Activated naive CD8-positive, alpha-beta T cell treated with anti-CD3 and anti-CD28 coated beads, Interleukin-2, amount 10 ng/mL, durations not matched to agents 7 days and 5 days (primary cell): Measurements from ENCODE around the gene TAF3. TPM values are rescaled to one million over a fixed set of nuclear protein-coding genes. Genes with fewer than 3 reads are reported as not detected.
A peak's percentile ranks its signal among the peaks of the same experiment; 100 is the strongest.
"Not testable (repeated sequence)": the region's sequence is repeated elsewhere in the genome, so short reads cannot be mapped to it uniquely, and the experiment has no call there.

Source experiments
- ATAC-seq: fragments of 150-1000 bp; cut with Tn5 transposase; one replicate; pipeline ENCODE4 v1.10.0; 2021; ENCODE audit warnings: low read depth, moderate library complexity
- POLR2A ChIA-PET: fragments of 350-600 bp; sonication (Branson Sonifier 250); formaldehyde crosslinking; loops from one replicate; lab custom pipeline; 2021; ENCODE audit warnings: antibody characterized with exemption; lab: Charles Lee
- DNase-seq: peaks from one replicate; pipeline ENCODE4 v3.0.0; 2021
- H3K27ac Mint-ChIP-seq: one replicate; pipeline ENCODE4 v1.8.0; 2022; ENCODE audit warnings: mild to moderate bottlenecking, mixed read lengths
- H3K27me3 Mint-ChIP-seq: one replicate; pipeline ENCODE4 v1.8.0; 2022; ENCODE audit warnings: mild to moderate bottlenecking, moderate library complexity, mixed read lengths
- H3K36me3 Mint-ChIP-seq: one replicate; pipeline ENCODE4 v1.8.0; 2021; ENCODE audit warnings: mild to moderate bottlenecking, mixed read lengths
- H3K4me1 Mint-ChIP-seq: one replicate; pipeline ENCODE4 v1.8.0; 2021; ENCODE audit warnings: mixed read lengths
- H3K4me3 Mint-ChIP-seq: one replicate; pipeline ENCODE4 v1.8.0; 2022; ENCODE audit warnings: mild to moderate bottlenecking, moderate library complexity, mixed read lengths
- H3K9me3 Mint-ChIP-seq: one replicate; pipeline ENCODE4 v1.8.0; 2021; ENCODE audit warnings: mixed read lengths
- total RNA-seq, 2 experiments: library from RNA; stranded (reverse); gene quantifications; one replicate each; pipeline ENCODE4 v1.2.3, GENCODE V29; 2021

The TAF3 gene
- total RNA-seq, 2 experiments from 2014 or later: 16.2 to 16.8 TPM

- H3K27me3 Mint-ChIP-seq: no peaks in the 10 kb centered on the region
- no peak overlapping the region for H3K27ac Mint-ChIP-seq
- ATAC-seq (no peak), DNase-seq (no peak)
- no peaks in the 10 kb centered on the region for H3K9me3 Mint-ChIP-seq
- POLR2A ChIA-PET: interaction anchor here (0.6 kb wide), 1 partner anchor 22 kb away, joined by 4 read pairs; no protein-coding TSS in a partner anchor
- H3K4me1 Mint-ChIP-seq: peaks cover 46% of the 10 kb centered on the region
- H3K4me3 Mint-ChIP-seq: no peak overlapping the region
- H3K36me3 Mint-ChIP-seq: peaks cover 26% of the 10 kb centered on the region
Observed at GRCh38 chr10:7794251-7795026, 23.9 kb upstream of the TAF3 start.

- peak overlapping the region; percentile 3 for H3K27ac Mint-ChIP-seq
- ATAC-seq: no peak
- POLR2A ChIA-PET: no interaction called here
- DNase-seq: no peak
- H3K4me1 Mint-ChIP-seq: peaks cover 37% of the 10 kb centered on the region
- H3K36me3 Mint-ChIP-seq: peaks cover 26% of the 10 kb centered on the region
- no peaks in the 10 kb centered on the region for H3K9me3 Mint-ChIP-seq
- no peak overlapping the region for H3K4me3 Mint-ChIP-seq
- no peaks in the 10 kb centered on the region for H3K27me3 Mint-ChIP-seq
Observed at GRCh38 chr10:7795605-7796004, 22.7 kb upstream of the TAF3 start.

DNA sequence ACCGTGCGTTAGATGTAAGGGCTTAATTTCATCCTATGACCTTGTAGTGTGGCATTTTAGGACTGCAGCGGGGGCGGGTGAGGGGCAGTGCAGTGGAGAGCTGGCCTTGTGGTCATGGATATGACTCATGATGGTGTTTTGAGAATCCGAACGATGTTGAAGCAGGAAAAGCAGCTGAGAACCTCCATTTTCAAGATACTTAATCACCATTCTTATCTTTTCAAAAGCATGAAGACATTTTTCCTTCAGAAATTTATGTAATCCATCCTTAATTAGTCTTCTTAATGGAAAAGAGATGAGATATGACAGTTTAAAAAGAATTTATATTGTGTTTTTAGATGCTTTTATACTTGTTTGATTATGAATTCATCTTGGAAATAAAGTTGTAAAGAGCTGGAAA is 20.7 kb upstream of the TAF3 start:
- Mint-ChIP-seq H3K27me3 (no peaks in the 10 kb centered on the region), H3K9me3 (no peaks in the 10 kb centered on the region), H3K36me3 (peaks cover 18% of the 10 kb centered on the region), H3K27ac (peak overlapping the region; percentile 34), H3K4me1 (peaks cover 24% of the 10 kb centered on the region), H3K4me3 (no peak overlapping the region)
- no peak for ATAC-seq
- POLR2A ChIA-PET: interaction anchor here (1.3 kb wide), 1 partner anchor 9 kb away, joined by 5 read pairs; the partner anchor contains the start of genes ATP5F1C and KIN
- no peak for DNase-seq

GRCh38 chr10:7802606-7803005 is 15.7 kb upstream of the TAF3 start:
- Mint-ChIP-seq H3K27me3 (no peaks in the 10 kb centered on the region), H3K36me3 (peaks cover 27% of the 10 kb centered on the region), H3K27ac (no peak overlapping the region), H3K9me3 (no peaks in the 10 kb centered on the region), H3K4me1 (no peaks in the 10 kb centered on the region), H3K4me3 (no peak overlapping the region)
- no peak for ATAC-seq
- DNase-seq: no peak
- POLR2A ChIA-PET: interaction anchor here (1.1 kb wide), 1 partner anchor 14 kb away, joined by 3 read pairs; the partner anchor contains the start of genes ATP5F1C and KIN

DNA sequence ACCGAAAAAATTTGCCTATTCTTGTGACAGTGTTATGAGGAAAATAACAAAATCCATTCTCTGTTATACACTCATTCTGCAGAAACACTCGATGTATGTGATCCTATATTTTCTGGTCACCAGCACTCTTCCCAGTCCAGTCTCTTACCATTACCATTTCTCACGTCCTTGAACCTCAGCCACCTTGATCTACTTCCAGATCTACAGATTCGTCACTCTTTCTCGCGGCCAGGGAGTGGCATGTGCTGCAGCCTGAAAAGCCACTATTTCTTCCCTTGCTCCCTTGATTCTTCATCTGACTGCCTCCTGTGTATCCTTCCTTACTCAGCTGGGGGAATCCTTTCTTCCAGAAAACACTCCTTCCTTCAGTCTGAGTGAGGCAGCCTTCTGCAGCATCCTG is 14.1 kb upstream of the TAF3 start:
- H3K4me3 Mint-ChIP-seq: no peak overlapping the region
- POLR2A ChIA-PET: no interaction called here
- H3K4me1 Mint-ChIP-seq: no peaks in the 10 kb centered on the region
- no peak overlapping the region for H3K27ac Mint-ChIP-seq
- H3K27me3 Mint-ChIP-seq: no peaks in the 10 kb centered on the region
- ATAC-seq: no peak
- H3K9me3 Mint-ChIP-seq: no peaks in the 10 kb centered on the region
- peaks cover 28% of the 10 kb centered on the region for H3K36me3 Mint-ChIP-seq
- no peak for DNase-seq

GRCh38 chr10:7804741-7805140 is 13.6 kb upstream of the TAF3 start:
- peaks cover 28% of the 10 kb centered on the region for H3K36me3 Mint-ChIP-seq
- ATAC-seq (no peak), DNase-seq (no peak)
- H3K27ac Mint-ChIP-seq: no peak overlapping the region
- no peaks in the 10 kb centered on the region for H3K9me3 Mint-ChIP-seq
- POLR2A ChIA-PET: no interaction called here
- H3K4me1 Mint-ChIP-seq: no peaks in the 10 kb centered on the region
- H3K27me3 Mint-ChIP-seq: no peaks in the 10 kb centered on the region
- H3K4me3 Mint-ChIP-seq: no peak overlapping the region

GRCh38 chr10:7808686-7809267 is 9.5 kb upstream of the TAF3 start:
- no peaks in the 10 kb centered on the region for H3K4me1 Mint-ChIP-seq
- peaks cover 19% of the 10 kb centered on the region for H3K36me3 Mint-ChIP-seq
- H3K9me3 Mint-ChIP-seq: no peaks in the 10 kb centered on the region
- H3K27ac Mint-ChIP-seq: no peak overlapping the region
- ATAC-seq: no peak
- POLR2A ChIA-PET: interaction anchor here (1.0 to 1.7 kb wide), 2 partner anchors 9 to 21 kb away, joined by 4 to 9 read pairs; partner anchors contain the start of genes ATP5F1C, KIN and TAF3
- no peak for DNase-seq
- no peak overlapping the region for H3K4me3 Mint-ChIP-seq
- peaks cover 2% of the 10 kb centered on the region for H3K27me3 Mint-ChIP-seq

GRCh38 chr10:7810443-7810842 is 7.9 kb upstream of the TAF3 start:
- Mint-ChIP-seq H3K4me1 (no peaks in the 10 kb centered on the region), H3K4me3 (no peak overlapping the region), H3K36me3 (peaks cover 5% of the 10 kb centered on the region), H3K27me3 (peaks cover 2% of the 10 kb centered on the region), H3K9me3 (no peaks in the 10 kb centered on the region), H3K27ac (no peak overlapping the region)
- no peak for ATAC-seq
- DNase-seq: no peak
- POLR2A ChIA-PET: interaction anchor here (1.4 kb wide), 1 partner anchor 23 kb away, joined by 3 read pairs; the partner anchor contains the start of genes ATP5F1C and KIN

- no peaks in the 10 kb centered on the region for H3K9me3 Mint-ChIP-seq
- peaks cover 5% of the 10 kb centered on the region for H3K36me3 Mint-ChIP-seq
- ATAC-seq: no peak
- peaks cover 2% of the 10 kb centered on the region for H3K27me3 Mint-ChIP-seq
- H3K27ac Mint-ChIP-seq: no peak overlapping the region
- H3K4me1 Mint-ChIP-seq: no peaks in the 10 kb centered on the region
- POLR2A ChIA-PET: interaction anchor here (1.4 kb wide), 1 partner anchor 23 kb away, joined by 3 read pairs; the partner anchor contains the start of genes ATP5F1C and KIN
- DNase-seq: no peak
- H3K4me3 Mint-ChIP-seq: no peak overlapping the region
Observed at GRCh38 chr10:7811000-7811399, 7.3 kb upstream of the TAF3 start.

- not testable (repeated sequence) for ATAC-seq
Observed at GRCh38 chr10:7811743-7812142, 6.6 kb upstream of the TAF3 start.

GRCh38 chr10:7813481-7813880 is 4.8 kb upstream of the TAF3 start:
- ATAC-seq (no peak), DNase-seq (no peak)
- no peaks in the 10 kb centered on the region for H3K36me3 Mint-ChIP-seq
- POLR2A ChIA-PET: no interaction called here
- no peak overlapping the region for H3K27ac Mint-ChIP-seq
- H3K27me3 Mint-ChIP-seq: peaks cover 7% of the 10 kb centered on the region
- no peak overlapping the region for H3K4me3 Mint-ChIP-seq
- H3K9me3 Mint-ChIP-seq: no peaks in the 10 kb centered on the region
- H3K4me1 Mint-ChIP-seq: peaks cover 8% of the 10 kb centered on the region

More at GRCh38 chr10:7811743-7812142, 6.6 kb upstream of the TAF3 start:
- not testable (repeated sequence) for DNase-seq, H3K4me3 Mint-ChIP-seq, H3K36me3 Mint-ChIP-seq, H3K9me3 Mint-ChIP-seq, H3K27me3 Mint-ChIP-seq, H3K27ac Mint-ChIP-seq, H3K4me1 Mint-ChIP-seq
- POLR2A ChIA-PET: interaction anchor here (1.4 kb wide), 1 partner anchor 24 kb away, joined by 3 read pairs; the partner anchor contains the start of genes ATP5F1C and KIN

- Mint-ChIP-seq H3K4me1 (peaks cover 16% of the 10 kb centered on the region), H3K36me3 (peaks cover 3% of the 10 kb centered on the region), H3K4me3 (peak overlapping the region; percentile 92), H3K27me3 (peaks cover 7% of the 10 kb centered on the region), H3K9me3 (no peaks in the 10 kb centered on the region), H3K27ac (no peak overlapping the region)
- no peak for DNase-seq
- no peak for ATAC-seq
- POLR2A ChIA-PET: interaction anchor here (0.5 to 3.3 kb wide), 9 partner anchors 8 to 1478 kb away, joined by 3 to 43 read pairs (median 5); partner anchors contain the start of genes ATP5F1C and KIN
Observed at GRCh38 chr10:7817576-7817975, 729 bp upstream of the TAF3 start.

GRCh38 chr10:7817984-7818294 is 366 bp upstream of the TAF3 start:
- Mint-ChIP-seq H3K27ac (peak overlapping the region; percentile 84), H3K9me3 (no peaks in the 10 kb centered on the region), H3K36me3 (peaks cover 3% of the 10 kb centered on the region), H3K27me3 (peaks cover 7% of the 10 kb centered on the region), H3K4me1 (peaks cover 16% of the 10 kb centered on the region), H3K4me3 (peak overlapping the region; percentile 92)
- ATAC-seq (no peak), DNase-seq (no peak)
- POLR2A ChIA-PET: interaction anchor here (0.5 to 3.3 kb wide), 7 partner anchors 9 to 547 kb away, joined by 3 to 43 read pairs (median 5); partner anchors contain the start of genes ATP5F1C and KIN
